ENCODE results near the gene ARRB2.

ARRB2 gene

DNA sequence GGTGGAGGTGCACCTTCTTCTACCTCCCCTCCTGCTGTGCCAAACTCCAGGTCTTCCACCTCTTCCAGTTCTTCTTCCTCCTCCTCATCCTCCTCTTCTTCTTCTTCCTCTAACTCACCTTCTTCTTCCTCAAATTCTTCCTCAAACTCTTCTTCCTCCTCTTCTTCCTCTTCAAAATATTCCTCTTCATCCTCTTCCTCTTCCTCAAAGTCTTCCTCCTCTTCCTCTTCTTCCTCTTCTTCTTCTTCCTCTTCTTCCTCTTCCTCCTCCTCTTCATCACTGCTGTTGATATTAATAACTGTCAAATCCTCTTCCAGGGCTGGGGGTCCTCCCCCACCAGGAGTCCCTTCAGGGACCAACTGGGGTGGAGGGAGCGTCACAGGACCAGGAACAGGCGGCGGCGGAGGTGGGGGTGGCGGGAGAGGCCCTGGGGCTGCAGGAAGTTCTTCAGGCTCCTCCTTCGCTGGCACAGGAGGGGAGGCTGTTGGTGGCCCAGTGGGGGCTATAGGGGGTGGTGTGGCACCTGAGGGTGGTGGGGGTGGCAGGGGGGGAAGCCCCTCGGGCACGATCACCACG, 38.3 kb upstream of the ARRB2 start:
- no peak for ATAC-seq
- TF ChIP-seq ZFP3 (CRISPR knock-in tag; IDR thresholded peaks at IDR 0.05) (no peak), TOX (CRISPR knock-in tag; IDR thresholded peaks at IDR 0.05; ENCODE audit: borderline replicate concordance) (no peak), CREB5 (CRISPR knock-in tag; IDR thresholded peaks at IDR 0.05; ENCODE audit: low read depth) (no peak), ESRRG (CRISPR knock-in tag; IDR thresholded peaks at IDR 0.05) (no peak), ISL1 (CRISPR knock-in tag; IDR thresholded peaks at IDR 0.05) (no peak), TCF4 (CRISPR knock-in tag; IDR thresholded peaks at IDR 0.05; ENCODE audit: borderline replicate concordance) (no peak), OSR1 (CRISPR knock-in tag; IDR thresholded peaks at IDR 0.05) (no peak), ZNF565 (CRISPR knock-in tag; conservative IDR thresholded peaks at IDR 0.05; ENCODE audit: low read depth) (no peak), GLIS3 (CRISPR knock-in tag; IDR thresholded peaks at IDR 0.05) (no peak), CSRNP3 (CRISPR knock-in tag; IDR thresholded peaks at IDR 0.05) (no peak), ARNTL (CRISPR knock-in tag; IDR thresholded peaks at IDR 0.05; ENCODE audit: borderline replicate concordance, low read depth) (no peak), ZFP30 (CRISPR knock-in tag; IDR thresholded peaks at IDR 0.05) (no peak), SNAI2 (CRISPR knock-in tag; IDR thresholded peaks at IDR 0.05) (no peak), BACH2 (CRISPR knock-in tag; IDR thresholded peaks at IDR 0.05; ENCODE audit: borderline replicate concordance) (no peak), RARB (CRISPR knock-in tag; IDR thresholded peaks at IDR 0.05) (no peak), ZC3H10 (CRISPR knock-in tag; IDR thresholded peaks at IDR 0.05) (no peak), CSDC2 (CRISPR knock-in tag; IDR thresholded peaks at IDR 0.05) (no peak), TSHZ2 (CRISPR knock-in tag; IDR thresholded peaks at IDR 0.05) (no peak)

DNA sequence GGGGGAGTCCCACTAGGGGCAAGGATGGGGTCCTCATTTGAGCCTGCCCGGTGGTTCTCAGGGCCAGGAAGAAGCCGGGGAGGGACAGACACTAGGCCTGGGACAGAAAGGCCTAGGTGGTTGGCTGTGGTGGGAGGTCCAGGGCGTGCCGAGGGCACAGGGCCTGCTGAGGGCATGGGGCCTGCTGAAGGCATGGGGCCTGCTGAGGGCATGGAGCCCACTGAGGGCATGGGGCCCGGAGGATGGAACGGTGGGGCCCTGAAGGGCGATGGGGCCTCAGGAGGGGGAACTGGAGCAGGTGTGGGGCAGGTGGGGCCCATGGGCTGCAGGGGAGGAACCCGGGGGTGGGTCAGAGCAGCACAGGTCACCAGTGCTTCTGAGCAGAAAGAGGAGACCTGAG, 37.7 kb upstream of the ARRB2 start:
- ATAC-seq, result no peak

DNA sequence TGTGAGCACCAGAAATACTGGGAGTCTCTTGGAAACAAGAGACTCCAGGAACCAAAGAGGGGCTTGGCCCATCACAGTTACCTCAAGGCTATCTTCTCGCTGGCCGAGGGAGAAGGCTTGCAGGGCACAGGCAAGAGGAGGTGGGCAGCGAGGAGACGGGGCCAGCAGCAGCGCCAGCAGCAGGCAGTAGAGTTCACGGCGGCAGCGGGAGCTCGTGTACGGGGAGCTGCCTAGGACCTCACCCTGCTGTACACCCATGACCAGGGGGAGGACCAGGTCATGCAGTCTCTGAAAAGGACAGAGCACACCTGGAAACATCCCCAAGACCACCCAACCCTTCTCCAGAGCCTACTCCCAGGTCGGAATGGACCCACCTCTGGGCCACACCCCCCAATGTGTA, 37.3 kb upstream of the ARRB2 start:
- no peak for ATAC-seq
- TF ChIP-seq ZFP30 (CRISPR knock-in tag; IDR thresholded peaks at IDR 0.05), result no peak
- no peak for TF ChIP-seq ZC3H10 (CRISPR knock-in tag; IDR thresholded peaks at IDR 0.05)
- no peak for TF ChIP-seq TCF4 (CRISPR knock-in tag; IDR thresholded peaks at IDR 0.05; ENCODE audit: borderline replicate concordance)
- no peak for TF ChIP-seq PPARA (CRISPR knock-in tag; IDR thresholded peaks at IDR 0.05; ENCODE audit: borderline replicate concordance)
- no peak for TF ChIP-seq CSRNP3 (CRISPR knock-in tag; IDR thresholded peaks at IDR 0.05)
- TF ChIP-seq RARB (CRISPR knock-in tag; IDR thresholded peaks at IDR 0.05), result no peak
- no peak for TF ChIP-seq POU6F1 (CRISPR knock-in tag; IDR thresholded peaks at IDR 0.05; ENCODE audit: borderline replicate concordance, low read depth)
- TF ChIP-seq ARNTL (CRISPR knock-in tag; IDR thresholded peaks at IDR 0.05; ENCODE audit: borderline replicate concordance, low read depth), result no peak
- no peak for TF ChIP-seq GLIS3 (CRISPR knock-in tag; IDR thresholded peaks at IDR 0.05)
- no peak for TF ChIP-seq CSDC2 (CRISPR knock-in tag; IDR thresholded peaks at IDR 0.05)
- TF ChIP-seq SNAI2 (CRISPR knock-in tag; IDR thresholded peaks at IDR 0.05), result no peak
- TF ChIP-seq ZNF565 (CRISPR knock-in tag; conservative IDR thresholded peaks at IDR 0.05; ENCODE audit: low read depth), result no peak
- TF ChIP-seq ZNF70 (CRISPR knock-in tag; IDR thresholded peaks at IDR 0.05), result no peak

More for the DNA sequence above, 37.7 kb upstream of the ARRB2 start:
- no peak for TF ChIP-seq TCF4 (CRISPR knock-in tag; IDR thresholded peaks at IDR 0.05; ENCODE audit: borderline replicate concordance)
- no peak for TF ChIP-seq TSHZ2 (CRISPR knock-in tag; IDR thresholded peaks at IDR 0.05)
- TF ChIP-seq ESRRG (CRISPR knock-in tag; IDR thresholded peaks at IDR 0.05), result no peak
- no peak for TF ChIP-seq RARB (CRISPR knock-in tag; IDR thresholded peaks at IDR 0.05)
- no peak for TF ChIP-seq ISL1 (CRISPR knock-in tag; IDR thresholded peaks at IDR 0.05)
- no peak for TF ChIP-seq ZC3H10 (CRISPR knock-in tag; IDR thresholded peaks at IDR 0.05)

All from SK-N-SH treated with all-trans-retinoic acid at 6 μM for 48 hours (cell line).